Right hindlimb (tissue), 1 donor: ENCODE measurements around the gene RNF208.

Source experiments
- DNase-seq: peaks from one replicate; pipeline ENCODE4 v3.0.0-alpha.2; 2018

Gene RNF208, protein sequence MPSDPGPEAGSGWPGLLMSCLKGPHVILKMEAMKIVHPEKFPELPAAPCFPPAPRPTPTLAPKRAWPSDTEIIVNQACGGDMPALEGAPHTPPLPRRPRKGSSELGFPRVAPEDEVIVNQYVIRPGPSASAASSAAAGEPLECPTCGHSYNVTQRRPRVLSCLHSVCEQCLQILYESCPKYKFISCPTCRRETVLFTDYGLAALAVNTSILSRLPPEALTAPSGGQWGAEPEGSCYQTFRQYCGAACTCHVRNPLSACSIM

DNA sequence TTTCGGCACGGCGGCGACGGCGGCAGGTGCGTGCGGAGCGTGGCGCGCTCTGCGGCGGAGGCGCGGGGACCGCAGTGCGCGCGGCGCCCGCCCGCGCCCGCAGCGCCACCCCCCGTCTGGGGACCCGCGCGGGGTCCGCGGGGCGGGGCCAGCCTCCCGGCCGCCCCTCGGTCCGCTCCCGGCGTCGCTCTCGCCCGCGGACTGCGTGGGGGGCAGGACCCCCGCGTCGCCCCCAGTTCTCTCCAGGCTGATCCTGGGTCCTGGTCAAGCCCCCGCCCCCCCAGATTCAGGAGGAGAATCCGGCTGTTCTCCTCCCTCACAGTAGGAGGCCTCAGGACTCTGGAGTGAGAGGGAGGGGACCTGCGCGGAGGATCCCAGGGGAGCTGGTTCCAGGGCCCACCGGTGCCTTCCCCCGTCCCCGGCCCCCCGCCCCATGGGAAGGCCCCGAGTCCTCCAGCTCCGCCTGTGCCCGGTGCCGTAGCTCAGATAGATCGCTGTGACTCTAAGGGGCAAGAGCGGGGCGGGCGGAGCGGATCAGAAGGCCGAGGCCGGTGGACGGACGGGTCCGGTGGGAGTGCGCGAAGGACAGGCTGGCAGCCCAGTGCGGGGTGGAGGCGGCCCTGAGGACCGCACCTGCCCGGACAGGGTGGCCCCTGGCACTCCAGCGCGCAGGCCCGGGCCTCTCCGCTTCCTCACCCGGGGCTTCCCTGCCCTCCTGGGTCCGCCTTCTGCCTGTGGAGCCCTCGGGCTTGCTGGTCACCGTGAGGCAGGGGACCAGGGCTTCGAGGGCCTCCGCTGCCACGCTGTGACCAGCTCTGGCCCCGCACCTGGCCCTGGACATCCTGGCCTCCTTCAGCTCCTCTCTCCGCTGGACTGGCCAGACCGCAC lies at the start of gene RNF208:
TSS of gene RNF208 (minus strand) at position 51 of the 888 bp plus-strand sequence. CDS start 1,028 bp downstream, outside the sequence.
- no peak for DNase-seq

DNA sequence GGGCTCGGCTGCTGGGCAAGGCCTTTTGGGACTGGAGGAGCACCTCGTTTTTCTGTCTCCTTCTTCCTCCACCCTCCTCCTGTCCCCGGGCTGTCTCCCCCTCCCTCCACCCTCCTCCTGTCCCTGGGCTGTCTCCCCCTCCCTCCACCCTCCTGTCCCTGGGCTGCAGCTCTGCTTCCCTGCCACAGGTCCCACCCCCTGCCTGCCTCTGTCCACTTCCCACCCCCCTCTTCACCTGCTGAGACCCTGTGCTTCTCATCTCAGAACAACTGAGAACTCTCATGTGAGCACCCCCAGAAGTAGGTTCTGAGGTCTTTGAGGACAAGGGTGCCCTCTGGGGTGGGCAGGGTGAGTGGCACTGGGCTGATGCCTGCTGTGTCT lies 49.6 kb upstream of the RNF208 start:
- no peak for DNase-seq

DNA sequence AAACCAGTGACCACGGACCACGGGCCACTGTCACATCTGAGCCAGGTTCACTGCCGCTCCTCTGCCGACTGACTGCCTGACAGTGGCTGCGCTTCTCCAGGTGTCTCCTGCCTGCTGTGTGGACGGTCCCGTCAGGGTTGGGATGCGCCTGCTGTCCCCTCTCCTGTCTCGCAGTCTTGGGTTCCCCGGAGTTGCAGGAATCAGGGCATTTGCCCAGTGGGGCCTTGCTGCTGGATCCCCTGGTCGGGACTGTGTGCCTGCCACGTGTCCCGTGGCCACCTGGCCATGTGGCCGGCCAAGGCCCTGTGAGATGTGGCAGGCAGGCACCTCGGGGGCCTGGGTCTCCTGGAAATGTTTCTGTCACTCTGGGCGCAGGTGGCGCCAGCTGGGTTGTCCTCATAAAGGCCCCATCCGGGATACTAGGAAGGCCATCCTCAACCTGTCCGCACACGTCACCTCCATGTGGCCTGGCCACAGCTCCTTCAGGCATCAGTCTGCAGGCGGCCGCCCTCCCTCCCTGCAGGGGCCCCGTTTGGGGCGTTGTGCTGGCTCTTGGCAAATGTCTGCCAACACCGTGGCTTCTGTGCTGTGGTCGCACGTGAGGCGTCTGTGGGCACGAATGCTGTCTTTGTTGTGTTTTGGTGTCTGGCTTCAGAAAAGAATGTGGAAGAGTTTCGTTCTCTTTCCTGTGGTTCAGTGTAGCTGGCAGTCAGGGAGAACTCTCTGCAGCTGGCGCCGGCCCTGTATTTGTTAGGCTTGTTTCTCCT lies 49.1 kb upstream of the RNF208 start:
- peak; percentile 26 for DNase-seq

DNA sequence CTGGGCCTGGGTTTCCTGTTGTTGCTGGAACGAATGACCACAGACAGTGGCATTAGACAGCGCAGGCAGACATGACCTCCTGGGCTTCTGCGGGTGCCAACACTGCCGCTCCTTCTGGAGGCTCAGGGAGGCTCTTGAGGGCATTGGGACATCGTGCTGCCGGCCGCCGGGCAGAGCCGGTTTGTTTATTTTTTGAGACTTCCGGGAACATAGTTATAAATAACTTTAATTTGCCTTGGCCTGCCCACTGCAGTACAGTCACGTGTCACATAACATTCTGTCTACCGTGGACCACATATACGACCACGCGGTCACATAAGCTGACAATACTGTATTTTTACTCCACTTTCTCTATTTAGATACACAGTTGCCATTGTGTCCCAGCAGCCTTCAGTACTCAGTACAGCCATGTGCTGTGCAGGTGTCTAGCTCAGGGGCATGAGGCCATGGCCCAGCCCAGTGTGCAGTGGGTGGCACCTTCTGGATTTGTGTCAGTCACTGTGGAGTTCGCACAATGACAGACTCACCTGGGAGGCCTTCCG lies 47.3 kb upstream of the RNF208 start:
- DNase-seq: peak; percentile 24

DNA sequence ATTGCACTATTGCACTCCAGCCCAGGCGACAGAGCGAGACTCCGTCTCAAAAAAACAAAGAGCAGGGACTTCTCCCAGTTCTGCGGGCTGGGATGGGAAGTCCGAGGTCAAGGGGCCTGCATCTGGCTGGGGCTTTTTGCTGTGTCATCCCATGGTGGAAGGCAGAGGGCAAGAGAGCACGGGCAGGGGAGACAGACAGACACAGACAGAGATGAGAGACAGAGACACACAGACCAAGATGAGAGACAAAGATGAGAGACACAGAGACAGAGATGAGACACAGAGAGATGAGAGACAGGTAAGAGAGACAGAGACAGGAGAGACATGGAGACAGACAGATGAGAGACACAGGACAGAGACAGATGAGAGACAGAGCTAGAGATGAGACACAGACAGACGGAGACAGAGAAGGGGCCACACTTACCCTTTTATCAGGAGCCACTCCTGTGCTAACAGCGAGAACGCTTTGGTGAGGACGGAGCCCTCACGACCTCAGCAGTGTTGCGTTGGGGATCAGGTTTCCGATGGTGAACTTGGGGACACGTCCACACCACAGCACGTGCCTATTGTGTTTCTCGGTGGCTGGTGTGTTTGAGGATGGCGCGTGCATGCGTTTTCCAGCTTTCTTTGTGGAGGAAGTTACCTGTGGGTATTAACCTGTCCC lies 46.6 kb upstream of the RNF208 start:
- no peak for DNase-seq

DNA sequence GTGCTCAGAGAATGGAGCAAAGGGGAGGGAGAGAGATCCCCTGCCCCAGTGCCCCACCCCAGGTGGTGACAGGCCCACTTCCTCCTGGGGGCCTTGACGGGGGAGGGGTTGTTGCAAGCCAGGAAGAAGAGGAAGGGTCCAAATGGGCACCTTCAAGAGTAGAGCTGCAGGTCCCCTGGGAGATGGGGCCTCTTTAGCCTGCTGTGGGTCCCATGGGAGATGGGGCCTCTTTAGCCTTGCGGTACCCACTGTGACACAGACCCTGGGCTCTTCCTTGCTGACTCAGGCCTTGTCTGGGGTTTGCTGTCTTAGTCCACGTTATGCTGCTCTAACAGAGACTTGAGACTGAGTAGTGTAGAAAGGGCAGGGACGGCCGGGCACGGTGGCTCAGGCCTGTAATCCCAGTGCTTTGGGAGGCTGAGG lies 45.9 kb upstream of the RNF208 start:
- peak; percentile 18 for DNase-seq

DNA sequence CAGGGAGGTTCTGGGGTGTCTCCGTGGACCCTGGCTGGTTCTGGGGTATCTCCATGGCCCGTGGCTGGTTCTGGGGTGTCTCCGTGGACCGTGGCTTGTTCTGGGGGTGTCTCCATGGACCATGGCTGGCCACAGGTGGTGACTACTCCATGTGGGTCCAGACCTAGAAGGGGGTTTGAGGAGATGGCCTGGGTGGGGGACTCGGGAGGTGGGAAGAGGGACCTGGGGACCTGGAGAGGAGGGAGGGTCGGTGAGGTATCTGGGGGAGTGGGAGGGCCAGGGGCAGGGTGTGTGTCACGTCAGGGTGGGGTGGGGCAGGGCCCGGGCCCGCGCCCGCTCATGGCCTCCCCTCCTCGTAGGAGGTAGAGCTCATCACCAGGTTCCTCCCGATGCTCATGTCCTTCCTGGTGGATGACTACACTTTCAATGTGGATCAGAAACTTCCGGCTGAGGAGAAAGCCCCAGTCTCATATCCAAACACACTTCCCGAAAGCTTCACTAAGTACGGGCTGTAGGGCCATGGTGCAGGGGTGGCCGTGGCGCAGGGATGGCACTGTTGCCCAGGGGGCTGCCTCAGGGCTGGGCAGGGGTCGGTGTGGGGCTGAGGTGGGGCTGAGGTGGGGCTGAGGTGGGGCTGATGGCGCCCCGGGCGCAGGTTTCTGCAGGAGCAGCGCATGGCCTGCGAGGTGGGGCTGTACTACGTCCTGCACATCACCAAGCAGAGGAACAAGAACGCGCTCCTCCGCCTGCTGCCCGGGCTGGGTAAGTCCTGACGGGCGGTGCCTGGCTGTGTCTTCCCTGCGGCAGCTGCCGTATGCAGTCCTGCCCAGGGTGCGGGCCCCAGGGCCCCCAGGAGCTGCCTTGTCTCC lies 44.8 kb upstream of the RNF208 start:
- peak; percentile 16 for DNase-seq

DNA sequence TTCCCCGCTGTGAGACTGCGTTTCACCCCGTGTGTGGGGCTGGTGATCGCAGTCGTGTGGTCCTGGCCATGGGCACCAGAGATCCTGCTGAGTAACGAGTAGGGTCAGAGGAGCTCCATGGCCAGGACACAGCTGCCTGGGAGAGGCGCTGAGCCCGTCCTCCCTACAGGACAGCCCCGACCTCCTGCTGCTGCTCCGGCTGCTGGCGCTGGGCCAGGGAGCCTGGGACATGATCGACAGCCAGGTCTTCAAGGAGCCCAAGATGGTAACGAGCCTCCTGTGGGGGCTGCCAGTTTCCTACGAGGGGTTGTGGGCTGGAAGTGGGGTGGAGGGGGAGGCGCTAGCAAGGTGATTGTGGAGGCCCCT lies 44.1 kb upstream of the RNF208 start:
- peak; percentile 20 for DNase-seq

DNA sequence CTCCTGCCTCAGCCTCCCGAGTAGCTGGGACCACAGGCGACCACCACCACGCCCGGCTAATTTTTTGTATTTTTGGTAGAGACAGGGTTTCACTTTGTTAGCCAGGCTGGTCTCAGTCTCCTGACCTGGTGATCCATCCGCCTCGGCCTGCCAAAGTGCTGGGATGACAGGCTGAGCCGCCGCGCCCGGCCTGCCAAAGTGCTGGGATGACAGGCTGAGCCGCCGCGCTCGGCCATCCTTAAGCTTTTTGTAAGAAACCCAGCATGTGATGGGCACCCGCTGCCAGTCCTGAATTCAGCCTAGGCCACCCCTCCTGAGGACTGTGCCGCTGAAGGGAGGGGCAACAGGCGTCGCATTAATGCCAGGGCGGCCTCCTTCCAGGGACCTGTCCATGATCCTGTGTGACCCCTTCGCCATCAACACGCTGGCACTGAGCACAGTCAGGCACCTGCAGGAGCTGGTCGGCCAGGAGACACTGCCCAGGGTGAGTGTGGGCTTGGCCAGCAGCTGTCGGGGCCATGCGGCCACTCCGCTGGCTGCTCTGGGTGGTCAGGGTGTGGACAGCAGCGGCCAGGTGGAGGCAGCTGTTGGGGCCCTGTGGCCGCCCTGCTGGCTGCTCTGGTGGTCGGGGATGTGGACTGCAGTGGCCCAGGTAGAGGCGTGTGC lies 43.6 kb upstream of the RNF208 start:
- DNase-seq: peak; percentile 14

DNA sequence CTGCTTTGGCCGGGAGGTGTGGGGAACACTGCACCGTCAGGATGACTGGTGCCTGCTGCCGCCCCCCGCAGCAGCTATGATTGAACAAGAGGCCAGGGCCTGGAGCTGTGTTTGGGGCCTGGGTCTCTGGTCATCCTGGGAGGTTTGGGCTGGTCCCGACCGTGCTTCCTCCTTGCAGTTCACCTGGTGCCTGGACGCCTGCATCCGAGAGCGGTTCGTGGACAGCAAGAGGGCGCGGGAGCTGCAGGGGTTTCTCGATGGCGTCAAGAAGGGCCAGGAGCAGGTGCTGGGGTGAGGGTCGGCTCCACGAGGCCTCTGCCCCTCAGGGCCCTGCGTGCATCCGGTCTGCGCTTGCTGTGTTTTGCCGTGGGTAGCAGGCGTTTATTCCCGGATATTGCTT lies 42.0 kb upstream of the RNF208 start:
- DNase-seq: no peak

DNA sequence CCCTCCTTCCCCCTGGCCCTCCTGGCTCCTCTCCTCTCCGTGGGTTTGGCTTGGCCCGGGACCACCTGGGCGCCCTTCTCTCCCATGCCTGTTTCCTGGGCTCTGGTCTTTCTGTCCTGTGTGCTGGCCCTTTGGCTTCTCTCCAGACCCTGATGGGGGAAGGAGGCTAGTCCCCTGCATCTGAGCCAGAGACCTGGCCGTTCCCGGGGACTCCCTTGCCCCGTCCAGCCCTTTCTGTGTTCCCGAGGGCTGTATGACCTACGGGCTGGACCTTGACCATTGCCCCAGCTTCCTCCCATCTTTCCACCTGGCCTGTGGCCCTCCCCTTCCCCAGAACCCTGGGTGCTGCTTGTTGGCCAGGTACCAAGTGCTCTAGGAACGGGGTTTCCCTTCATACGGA lies 41.5 kb upstream of the RNF208 start:
- peak; percentile 15 for DNase-seq

DNA sequence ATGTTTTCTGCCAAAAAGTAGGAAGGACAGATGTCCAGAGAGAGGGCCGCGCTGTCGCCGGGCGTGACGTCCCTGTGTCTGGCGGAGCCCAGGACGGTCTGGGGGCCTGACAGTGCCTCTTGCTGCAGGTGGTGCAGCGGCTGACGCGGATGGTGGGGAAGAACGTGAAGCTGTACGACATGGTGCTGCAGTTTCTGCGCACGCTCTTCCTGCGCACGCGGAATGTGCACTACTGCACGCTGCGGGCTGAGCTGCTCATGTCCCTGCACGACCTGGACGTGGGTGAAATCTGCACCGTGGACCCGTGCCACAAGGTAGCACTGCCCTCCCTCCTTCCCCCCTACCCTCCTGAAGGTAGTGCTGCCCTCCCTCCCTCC lies 40.9 kb upstream of the RNF208 start:
- no peak for DNase-seq

DNA sequence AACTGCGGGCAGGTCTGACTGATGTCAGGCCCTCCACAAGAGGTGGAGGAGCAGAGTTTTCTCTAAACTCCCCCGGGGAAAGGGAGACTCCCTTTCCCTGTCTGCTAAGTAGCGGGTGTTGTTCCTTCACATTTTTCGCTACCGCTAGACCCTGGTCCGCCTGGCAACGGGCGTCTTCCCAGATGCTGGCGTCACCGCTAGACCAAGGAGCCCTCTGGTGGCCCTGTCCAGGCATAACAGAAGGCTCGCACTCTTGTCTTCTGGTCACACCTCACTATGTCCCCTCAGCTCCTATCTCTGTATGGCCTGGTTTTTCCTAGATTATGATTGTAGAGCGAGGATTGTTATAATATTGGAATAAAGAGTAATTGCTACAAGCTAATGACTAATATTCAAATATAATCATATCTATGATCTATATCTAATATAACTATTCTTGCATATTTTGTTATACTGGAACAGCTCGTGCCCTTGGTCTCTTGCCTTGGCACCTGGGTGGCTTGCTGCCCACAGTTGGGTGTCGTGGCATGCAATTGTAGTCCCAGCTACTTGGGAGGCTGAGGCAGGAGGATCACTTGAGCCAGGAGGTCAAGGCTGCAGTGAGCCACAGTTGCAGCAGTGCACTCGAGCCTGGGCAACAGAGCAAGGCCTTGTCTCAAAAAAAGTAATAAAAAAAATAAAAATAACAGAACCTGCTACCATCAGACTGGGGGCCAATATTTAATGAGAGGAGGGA lies 40.3 kb upstream of the RNF208 start:
- peak; percentile 45 for DNase-seq

DNA sequence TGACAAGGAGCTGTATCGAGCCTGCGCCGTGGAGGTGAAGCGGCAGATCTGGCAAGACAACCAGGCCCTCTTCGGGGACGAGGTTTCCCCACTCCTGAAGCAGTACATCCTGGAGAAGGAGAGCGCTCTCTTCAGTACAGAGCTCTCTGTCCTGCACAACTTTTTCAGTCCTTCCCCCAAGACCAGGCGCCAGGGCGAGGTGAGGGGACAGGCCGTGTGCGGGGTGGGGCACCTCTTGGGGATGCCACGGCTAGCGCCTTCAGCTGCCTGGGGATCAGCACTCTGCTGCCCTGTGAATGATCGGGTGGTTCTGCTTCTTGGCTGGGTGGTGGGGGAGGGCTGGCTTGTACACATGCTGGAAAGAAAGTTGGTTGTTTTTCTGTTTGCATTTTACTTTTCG lies 34.8 kb upstream of the RNF208 start:
- no peak for DNase-seq

DNA sequence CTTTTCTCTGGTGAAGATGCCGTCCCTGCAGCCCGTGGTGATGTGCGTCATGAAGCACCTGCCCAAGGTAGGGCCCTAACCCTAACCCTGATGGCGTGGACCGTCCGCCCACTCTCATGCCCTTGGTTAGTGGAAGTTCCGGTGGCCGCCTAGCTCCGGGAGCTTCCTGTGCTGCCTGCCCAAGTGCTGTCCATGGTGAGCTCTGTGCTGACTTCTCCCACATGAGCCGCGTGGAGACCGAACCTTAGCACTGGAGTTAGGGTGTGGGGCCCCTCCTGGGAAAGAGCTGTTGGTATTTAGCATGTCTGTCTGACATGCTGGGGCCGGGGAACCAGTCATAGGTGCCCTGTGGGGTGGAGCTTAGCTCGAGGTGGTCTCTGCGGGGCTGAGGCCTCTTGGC lies 34.3 kb upstream of the RNF208 start:
- no peak for DNase-seq

DNA sequence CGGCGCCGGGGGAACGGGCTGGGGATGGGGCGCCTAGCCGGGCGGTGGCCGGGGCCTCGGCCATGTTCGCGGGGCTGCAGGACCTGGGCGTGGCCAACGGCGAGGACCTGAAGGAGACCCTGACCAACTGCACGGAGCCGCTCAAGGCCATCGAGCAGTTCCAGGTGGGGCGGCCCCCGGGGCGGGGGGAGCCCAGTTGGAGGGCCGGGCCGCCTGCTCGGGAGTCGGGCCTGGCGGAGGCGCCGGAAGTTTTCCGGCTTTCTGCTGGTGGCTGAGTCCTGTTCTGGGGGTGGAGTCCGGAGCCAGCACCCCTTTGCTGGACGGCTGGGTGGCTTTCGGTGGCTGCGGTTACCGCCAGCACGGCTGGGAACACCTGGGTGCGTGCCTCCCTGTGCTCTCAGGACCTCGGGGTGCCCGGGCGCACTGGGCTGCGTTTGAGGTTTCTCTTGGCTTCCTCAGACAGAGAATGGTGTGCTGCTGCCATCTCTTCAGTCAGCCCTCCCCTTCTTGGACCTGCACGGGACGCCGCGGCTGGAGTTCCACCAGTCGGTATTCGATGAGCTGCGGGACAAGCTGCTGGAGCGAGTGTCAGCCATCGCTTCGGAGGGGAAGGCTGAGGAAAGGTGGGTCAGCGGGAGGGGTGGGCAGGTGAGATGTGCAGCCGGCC lies 33.5 kb upstream of the RNF208 start:
- DNase-seq: no peak

DNA sequence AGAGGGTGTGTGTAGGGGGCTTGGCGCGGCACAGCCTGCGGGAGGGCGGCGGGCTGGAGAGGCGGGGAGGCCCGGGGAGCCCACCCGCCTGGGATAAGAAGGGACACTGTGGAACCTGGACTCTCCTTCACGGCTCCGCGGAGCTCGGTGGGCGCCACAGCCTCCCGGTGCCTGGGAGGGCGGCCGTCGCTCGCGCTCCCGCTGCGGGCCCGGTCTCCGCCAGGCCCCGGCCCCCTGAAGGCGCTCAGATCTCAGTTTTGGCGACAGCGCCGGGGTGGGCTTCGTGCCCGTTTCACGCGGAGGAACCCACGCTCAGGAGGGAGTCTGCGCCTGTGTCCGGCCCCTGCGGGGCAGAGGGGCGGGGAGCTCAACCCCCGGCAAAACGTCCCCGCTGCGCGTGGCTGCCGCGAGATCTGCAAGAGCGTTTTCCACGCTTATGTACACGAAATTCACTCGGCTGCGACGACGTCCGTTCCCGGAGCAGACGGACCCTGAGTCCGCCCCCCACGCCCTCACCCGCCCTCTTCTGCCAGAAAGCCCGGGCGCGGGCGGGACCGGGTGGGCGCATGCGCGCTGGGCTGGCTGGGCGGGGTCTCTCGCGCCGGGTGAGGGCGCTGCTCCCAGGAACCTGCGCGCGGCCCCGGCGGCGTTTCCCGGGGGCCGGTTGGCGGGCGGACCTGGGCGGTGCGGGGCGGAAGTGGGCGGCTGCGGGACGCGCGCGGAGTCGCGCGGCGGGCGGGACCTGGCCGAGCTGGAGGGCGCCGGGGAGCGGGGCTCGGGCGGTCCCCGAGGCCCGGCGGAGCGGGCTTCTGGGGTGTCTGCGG lies 32.8 kb upstream of the RNF208 start, which contains the start of gene NELFB:
TSS of gene NELFB (plus strand) at position 704 of the 824 bp plus-strand sequence.
- DNase-seq: peak; percentile 96

DNA sequence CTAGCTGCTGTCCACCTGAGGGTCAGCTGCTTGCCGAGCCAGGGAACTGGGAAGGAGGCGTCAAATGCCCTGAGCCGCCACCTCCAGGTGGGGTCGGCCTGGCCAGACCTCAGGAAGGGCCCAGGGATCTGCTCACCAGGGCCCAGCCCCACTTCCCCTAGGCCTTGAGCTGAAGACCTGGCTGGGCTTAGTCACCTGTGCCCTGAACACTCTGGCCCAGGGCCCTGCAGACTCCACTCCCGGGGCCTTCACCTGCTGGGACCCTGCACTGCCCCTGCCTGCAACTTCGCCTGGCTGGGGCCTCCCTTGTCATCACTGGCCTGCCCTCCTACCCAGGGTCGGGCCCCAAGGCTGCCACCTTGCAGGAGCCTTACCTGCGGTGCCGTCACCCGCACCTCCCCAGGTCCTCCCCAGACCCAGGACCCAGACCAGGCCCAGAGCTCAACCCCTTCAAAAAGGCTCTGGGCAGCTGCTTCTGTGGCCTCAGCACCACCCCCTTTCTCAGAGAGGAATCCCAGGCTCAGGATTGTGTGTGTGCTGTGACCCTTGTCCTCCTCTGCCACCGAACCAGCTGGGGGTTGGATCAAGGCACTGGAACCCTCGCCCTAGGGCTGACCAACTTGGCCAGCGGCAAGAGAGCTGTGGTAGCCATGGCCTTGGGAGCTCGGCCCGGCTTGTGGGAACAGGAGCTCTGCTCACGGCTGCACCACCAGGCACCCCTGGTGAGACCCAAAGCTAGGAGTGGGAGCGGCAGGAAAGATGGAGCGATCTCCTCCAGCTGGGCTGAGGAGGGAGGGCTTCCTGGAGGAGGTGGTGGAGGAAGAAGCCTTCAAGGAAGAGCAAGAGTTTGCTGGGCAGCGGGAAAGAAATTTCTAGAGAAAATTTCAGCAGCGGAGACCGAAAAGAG lies 31.9 kb upstream of the RNF208 start:
- no peak for DNase-seq
